GM18499 (cell line): ENCODE results near the gene CDH12.

Experiments used
- ATAC-seq: cut with Tn5 transposase; IDR thresholded peaks from one replicate; pipeline ENCODE4 v1.9.1; 2021; ENCODE audit warnings: moderate number of reproducible peaks; ENCODE audit not compliant: insufficient read depth, unreplicated experiment

CDH12 gene

DNA sequence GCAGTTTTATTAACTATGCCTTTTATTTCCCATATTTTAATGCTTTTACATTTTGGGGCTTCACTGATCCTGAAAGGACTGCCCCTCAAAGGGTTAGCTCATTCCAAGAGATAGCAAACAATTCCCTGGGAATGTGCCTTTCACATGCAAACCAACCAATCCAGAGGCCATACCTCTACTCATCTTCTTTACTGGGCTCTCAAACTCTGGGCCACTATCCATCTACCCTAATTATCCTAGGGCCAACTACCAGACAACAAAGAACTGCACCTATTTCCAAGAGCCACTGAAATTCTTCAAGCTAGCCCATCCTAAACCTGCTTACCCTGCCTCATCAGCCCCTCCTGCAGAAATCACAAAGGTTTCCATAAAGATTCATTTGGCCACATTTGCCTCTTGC is 364.7 kb downstream of the CDH12 start:
- no peak for ATAC-seq

- no peak for ATAC-seq
These were observed 372.8 kb downstream of the CDH12 start for GRCh38 chr5:22480305-22480704.

GRCh38 chr5:22473886-22474285 is 379.3 kb downstream of the CDH12 start:
- ATAC-seq = no peak

GRCh38 chr5:22471154-22471553 is 382.0 kb downstream of the CDH12 start:
- no peak for ATAC-seq

- ATAC-seq = no peak
These were observed 382.7 kb downstream of the CDH12 start for GRCh38 chr5:22470408-22470807.

GRCh38 chr5:22465616-22466015 is 387.5 kb downstream of the CDH12 start:
- no peak for ATAC-seq

DNA sequence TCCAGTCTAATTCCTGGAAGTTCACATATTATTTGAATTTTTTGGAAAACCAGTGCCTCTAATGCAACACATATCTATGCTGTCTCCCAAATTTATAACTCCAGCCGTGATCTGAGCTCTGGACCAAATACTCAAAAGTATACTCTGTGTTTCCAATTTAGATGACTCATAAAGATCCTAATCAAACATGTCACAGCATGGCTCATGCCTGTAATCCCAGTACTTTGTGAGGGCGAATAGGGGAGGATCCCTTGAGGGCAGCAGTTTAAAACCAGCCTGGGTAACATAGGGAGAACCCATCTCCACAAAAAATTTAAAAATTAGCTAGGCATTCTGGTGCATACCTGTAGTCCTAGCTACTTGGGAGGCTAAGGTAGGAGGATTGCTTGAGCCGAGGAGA is 388.0 kb downstream of the CDH12 start:
- ATAC-seq = no peak

DNA sequence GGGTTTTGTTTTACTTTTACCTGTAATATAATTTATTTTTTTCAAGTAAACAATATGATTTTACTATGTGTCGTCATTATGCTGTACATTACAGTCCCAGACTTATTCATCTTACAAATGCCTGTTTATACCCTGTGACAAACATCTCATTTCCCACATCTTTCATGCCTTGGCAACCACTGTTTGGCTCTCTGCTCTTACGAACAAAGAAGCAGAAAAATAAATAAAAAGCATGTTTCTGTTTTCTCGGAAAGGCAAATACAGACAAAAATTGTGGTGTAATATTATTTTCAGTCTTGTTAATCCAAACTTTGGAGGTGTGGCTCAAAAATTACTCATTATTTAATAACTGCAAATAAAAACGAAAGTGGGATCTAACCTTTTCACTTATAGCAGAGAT is 393.0 kb downstream of the CDH12 start:
- ATAC-seq = no peak

- no peak for ATAC-seq
These were observed 420.2 kb downstream of the CDH12 start for GRCh38 chr5:22432905-22433304.

GRCh38 chr5:22431840-22432239 is 421.3 kb downstream of the CDH12 start:
- no peak for ATAC-seq

GRCh38 chr5:22431406-22431805 is 421.7 kb downstream of the CDH12 start:
- ATAC-seq = no peak

- no peak for ATAC-seq
These were observed 441.4 kb downstream of the CDH12 start for GRCh38 chr5:22411554-22412349.

DNA sequence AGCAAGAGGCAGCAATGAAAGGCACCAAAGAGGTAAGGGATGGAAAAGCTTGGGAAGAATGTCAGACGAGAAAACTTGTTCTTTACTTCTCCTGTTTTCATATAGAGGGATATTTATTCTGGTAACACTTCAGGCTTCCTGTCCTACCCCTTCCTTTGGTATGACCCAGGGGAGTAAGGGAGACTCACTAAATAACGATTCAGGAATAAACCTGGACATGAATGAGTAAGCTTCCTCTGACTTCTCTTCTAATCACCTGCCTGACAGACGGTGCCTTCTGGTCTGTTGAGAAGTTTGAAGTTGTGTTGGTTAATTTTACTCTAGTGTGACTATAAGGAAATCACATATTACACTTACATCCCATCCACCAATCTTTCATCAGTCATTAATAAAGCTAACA is 461.2 kb downstream of the CDH12 start:
- ATAC-seq = no peak

GRCh38 chr5:22390888-22391287 is 462.3 kb downstream of the CDH12 start:
- no peak for ATAC-seq

DNA sequence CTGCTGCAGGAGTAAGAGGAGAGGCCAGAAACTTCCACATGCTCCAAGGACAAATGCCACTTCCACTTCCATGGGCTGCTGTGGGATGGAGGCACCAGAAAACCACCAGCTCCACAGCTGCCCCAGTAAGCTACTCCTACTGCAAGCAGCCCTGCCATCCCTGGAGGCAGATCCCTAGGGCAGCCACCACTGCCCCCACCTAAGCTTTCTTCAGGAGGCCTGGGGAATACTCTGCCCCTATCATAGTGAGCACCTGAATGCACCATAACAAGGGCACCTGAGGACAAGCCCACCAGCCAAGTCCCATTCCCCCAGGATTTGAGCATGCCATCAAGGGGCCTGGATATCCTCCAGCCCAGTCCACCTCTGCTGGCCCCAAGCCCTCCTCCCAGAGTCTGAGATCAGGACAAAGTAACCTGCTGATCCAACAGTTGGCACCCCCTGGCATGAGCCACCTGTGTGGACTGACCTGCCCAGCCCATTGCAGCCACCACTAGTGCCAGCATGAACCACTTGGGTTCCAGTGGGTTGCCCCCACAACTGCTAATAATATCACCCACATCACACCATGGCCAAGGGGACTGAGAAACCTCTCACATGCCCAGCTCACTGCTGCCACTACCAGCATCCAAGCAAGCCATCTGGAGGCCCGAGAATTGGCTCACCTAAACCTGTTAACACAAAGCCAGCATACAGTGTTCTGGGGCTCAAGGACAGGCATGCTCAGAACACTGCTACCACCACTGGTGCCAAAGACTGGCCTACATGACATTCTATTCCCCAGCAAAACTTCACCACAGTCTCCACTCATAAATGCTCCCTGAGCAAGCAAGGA is 480.1 kb downstream of the CDH12 start:
- no peak for ATAC-seq

- ATAC-seq = no peak
These were observed 480.8 kb downstream of the CDH12 start for GRCh38 chr5:22372376-22372775.

DNA sequence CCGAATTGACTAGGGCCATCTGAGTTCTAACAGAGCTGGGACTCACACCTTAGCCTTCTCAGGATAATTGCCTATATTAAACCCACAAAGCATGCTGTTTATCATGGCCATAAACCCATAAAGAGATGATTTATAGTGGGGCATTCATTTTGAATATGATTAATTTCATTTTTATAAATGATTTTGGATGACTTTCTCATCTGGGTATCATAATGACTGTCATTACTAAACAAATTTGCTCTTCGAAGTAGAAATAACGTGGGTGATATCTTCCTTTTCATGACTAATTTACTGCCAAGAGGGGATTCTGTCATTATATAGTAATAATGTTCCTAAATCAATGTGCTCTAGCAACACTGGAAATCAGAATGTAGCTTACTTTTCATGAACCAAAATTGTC is 498.2 kb downstream of the CDH12 start:
- no peak for ATAC-seq

DNA sequence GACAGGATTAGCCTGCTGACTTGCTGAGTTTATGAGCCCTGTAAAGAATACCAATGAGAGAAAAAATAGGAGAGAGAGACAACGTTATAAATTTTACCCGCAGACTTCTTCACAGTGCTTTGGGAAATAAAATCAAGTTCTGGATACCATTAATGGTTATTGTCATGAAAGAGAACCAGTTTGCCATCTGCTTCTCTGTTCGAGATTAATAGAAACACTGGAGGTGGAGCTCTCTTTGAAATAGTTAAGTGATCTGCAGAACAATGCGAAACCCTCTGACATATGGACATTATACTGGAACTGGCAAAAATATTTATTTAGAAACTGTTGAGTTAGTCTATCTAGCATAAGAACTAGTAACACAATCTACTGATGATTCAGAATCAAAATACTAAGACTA is 500.7 kb downstream of the CDH12 start:
- ATAC-seq = no peak

DNA sequence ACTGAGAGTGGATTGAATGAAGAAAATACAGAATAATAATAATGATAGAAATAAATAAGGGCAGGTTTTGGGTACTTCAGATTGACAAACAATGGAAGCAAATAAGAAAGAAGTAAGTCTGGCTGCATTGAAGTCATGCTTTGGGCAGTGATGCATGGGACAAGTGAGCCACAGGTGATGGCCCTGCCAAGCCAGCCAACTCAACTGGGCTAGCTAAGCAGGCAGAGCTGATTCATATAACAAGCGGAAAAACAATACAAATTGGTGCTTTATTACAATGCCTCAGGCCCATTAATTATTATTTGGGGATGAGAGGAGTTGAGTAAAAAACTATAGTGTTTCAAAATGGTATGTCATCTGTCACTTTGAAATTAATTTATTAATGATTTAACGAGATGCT is 502.0 kb downstream of the CDH12 start:
- no peak for ATAC-seq

GRCh38 chr5:22348027-22348426 is 505.1 kb downstream of the CDH12 start:
- no peak for ATAC-seq

GRCh38 chr5:22344000-22344399 is 509.1 kb downstream of the CDH12 start:
- ATAC-seq = no peak

DNA sequence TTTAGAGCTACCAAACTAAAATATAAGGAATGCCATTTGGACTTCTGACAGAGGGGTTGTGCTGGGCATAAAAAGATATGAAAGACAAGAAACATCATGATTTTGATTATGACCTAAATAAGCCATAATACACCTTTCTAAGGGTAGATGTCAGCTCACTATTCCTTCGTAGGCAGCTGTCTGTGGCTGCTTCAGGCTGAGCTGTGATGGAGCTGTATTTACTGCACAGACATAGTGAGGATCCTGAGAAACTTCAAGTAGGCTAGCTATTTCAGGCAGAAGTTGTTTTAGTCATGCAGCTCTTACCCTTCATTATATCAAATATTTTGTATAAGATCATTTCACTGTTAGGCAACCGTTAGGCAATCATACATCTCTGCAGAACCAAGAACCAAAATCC is 511.7 kb downstream of the CDH12 start:
- ATAC-seq = no peak
